H9 (cell line): ENCODE results near the gene KDM2B. TPM values are rescaled to one million over a fixed set of nuclear protein-coding genes. Genes with fewer than 3 reads are reported as not detected.
"Not testable (repeated sequence)": the region's sequence is repeated elsewhere in the genome, so short reads cannot be mapped to it uniquely, and the experiment has no call there.

ENCODE experiments used
- DNase-seq: peaks from one replicate; pipeline ENCODE4 v3.0.0-alpha.2; 2017
- H2AFZ ChIP-seq: one replicate; pipeline ENCODE4 v1.6.1; 2013; ENCODE audit warnings: mild to moderate bottlenecking, low read length, control low read depth, moderate library complexity
- H2AK5ac ChIP-seq: 2 replicates; pipeline ENCODE4 v1.6.1; 2013; ENCODE audit warnings: low read length, control low read depth, mixed read lengths; ENCODE audit not compliant: insufficient read length
- H2BK120ac ChIP-seq: one replicate; pipeline ENCODE4 v1.6.1; 2013; ENCODE audit warnings: low read depth, mild to moderate bottlenecking, low read length, control low read depth, inconsistent platforms; ENCODE audit not compliant: poor library complexity, severe bottlenecking
- H2BK12ac ChIP-seq: 2 replicates; pipeline ENCODE4 v1.6.1; 2013; ENCODE audit warnings: low read length, control low read depth, mixed read lengths, low read depth; ENCODE audit not compliant: insufficient read length
- H2BK15ac ChIP-seq: 2 replicates; pipeline ENCODE4 v1.6.1; 2013; ENCODE audit warnings: low read depth, low read length, control low read depth
- H2BK20ac ChIP-seq: one replicate; pipeline ENCODE4 v1.6.1; 2013; ENCODE audit warnings: low read depth, mild to moderate bottlenecking, low read length, control low read depth, inconsistent platforms; ENCODE audit not compliant: poor library complexity, severe bottlenecking
- H2BK5ac ChIP-seq: 2 replicates; pipeline ENCODE4 v1.6.1; 2013; ENCODE audit warnings: low read length, control low read depth, mixed read lengths; ENCODE audit not compliant: insufficient read length
- H3K14ac ChIP-seq: 2 replicates; pipeline ENCODE4 v1.6.1; 2013; ENCODE audit warnings: low read length, control low read depth; ENCODE audit not compliant: insufficient read depth
- H3K18ac ChIP-seq: 2 replicates; pipeline ENCODE4 v1.6.1; 2013; ENCODE audit warnings: low read depth, mild to moderate bottlenecking, mixed read lengths, low read length, control low read depth; ENCODE audit not compliant: insufficient read length
- H3K23ac ChIP-seq: 2 replicates; pipeline ENCODE4 v1.6.1; 2013; ENCODE audit warnings: low read length, control low read depth, mixed read lengths, low read depth; ENCODE audit not compliant: insufficient read length
- H3K23me2 ChIP-seq: 2 replicates; pipeline ENCODE4 v1.6.1; 2013; ENCODE audit warnings: low read depth, mild to moderate bottlenecking, mixed read lengths, low read length, control low read depth; ENCODE audit not compliant: insufficient read length, poor library complexity, severe bottlenecking
- H3K27ac ChIP-seq: 2 replicates; pipeline ENCODE4 v1.5.1; 2013; ENCODE audit warnings: low read length, control low read depth, mixed read lengths, low read depth; ENCODE audit not compliant: insufficient read length
- H3K27me3 ChIP-seq: 2 replicates; pipeline ENCODE4 v1.6.1; 2013; ENCODE audit warnings: low read length, control low read depth, inconsistent platforms; ENCODE audit not compliant: insufficient read depth
- H3K4ac ChIP-seq: 2 replicates; pipeline ENCODE4 v1.6.1; 2013; ENCODE audit warnings: low read depth, mild to moderate bottlenecking, control low read depth, inconsistent platforms, low read length, moderate library complexity
- H3K4me1 ChIP-seq: 2 replicates; pipeline ENCODE4 v1.6.1; 2013; ENCODE audit warnings: low read length, control low read depth, inconsistent platforms; ENCODE audit not compliant: insufficient read depth
- H3K4me2 ChIP-seq: 2 replicates; pipeline ENCODE4 v1.6.1; 2013; ENCODE audit warnings: low read length, control low read depth, mixed read lengths; ENCODE audit not compliant: insufficient read length, insufficient read depth
- H3K56ac ChIP-seq: 2 replicates; pipeline ENCODE4 v1.6.1; 2013; ENCODE audit warnings: low read depth, mild to moderate bottlenecking, mixed read lengths, low read length, control low read depth; ENCODE audit not compliant: insufficient read length
- H3K79me1 ChIP-seq: 2 replicates; pipeline ENCODE4 v1.6.1; 2013; ENCODE audit warnings: low read depth, mild to moderate bottlenecking, moderate library complexity, low read length, control low read depth, inconsistent platforms; ENCODE audit not compliant: insufficient read depth, poor library complexity, severe bottlenecking
- H3K79me2 ChIP-seq: 2 replicates; pipeline ENCODE4 v1.6.1; 2013; ENCODE audit warnings: low read length, control low read depth, inconsistent platforms; ENCODE audit not compliant: insufficient read depth
- H3K9ac ChIP-seq: 2 replicates; pipeline ENCODE4 v1.6.1; 2013; ENCODE audit warnings: low read length, control low read depth, mixed read lengths; ENCODE audit not compliant: insufficient read length; ENCODE audit errors: extremely low read depth
- H3K9me3 ChIP-seq: one replicate; pipeline ENCODE4 v1.6.1; 2013; ENCODE audit warnings: low read depth, low read length, inconsistent platforms; ENCODE audit not compliant: control insufficient read depth
- H3T11ph ChIP-seq: one replicate; pipeline ENCODE4 v1.6.1; 2013; ENCODE audit warnings: mild to moderate bottlenecking, low read length, control low read depth, inconsistent platforms
- H4K20me1 ChIP-seq: one replicate; pipeline ENCODE4 v1.6.1; 2013; ENCODE audit not compliant: control insufficient read depth, insufficient read length, insufficient read depth
- H4K5ac ChIP-seq: 2 replicates; pipeline ENCODE4 v1.6.1; 2013; ENCODE audit warnings: low read depth, mild to moderate bottlenecking, mixed read lengths, low read length, control low read depth; ENCODE audit not compliant: insufficient read length
- H4K8ac ChIP-seq: replicated peaks from 2 replicates; pipeline ENCODE4 v1.6.1; 2013; ENCODE audit warnings: low read length, control low read depth, mixed read lengths, low read depth; ENCODE audit not compliant: insufficient read length
- H4K91ac ChIP-seq: 2 replicates; pipeline ENCODE4 v1.6.1; 2013; ENCODE audit warnings: low read depth, mild to moderate bottlenecking, moderate library complexity, mixed read lengths, low read length, control low read depth; ENCODE audit not compliant: insufficient read length
- H3K27ac Mint-ChIP-seq, 3 experiments: 2 replicates in 2 of 3; 3 replicates in 1 of 3; pipeline ENCODE4 v1.8.0; 2020 to 2021; ENCODE audit warnings: mixed read lengths in 3 of 3, mild to moderate bottlenecking in 1 of 3, moderate library complexity in 1 of 3
- H3K27me3 Mint-ChIP-seq: 2 replicates; pipeline ENCODE4 v1.8.0; 2021; ENCODE audit warnings: low read depth, mild to moderate bottlenecking, moderate library complexity, mixed read lengths
- H3K36me3 Mint-ChIP-seq, 3 experiments: 2 replicates in 2 of 3; 3 replicates in 1 of 3; pipeline ENCODE4 v1.8.0; 2020 to 2021; ENCODE audit warnings: low read depth in 3 of 3, mixed read lengths in 3 of 3; ENCODE audit not compliant: insufficient read depth in 1 of 3
- H3K4me1 Mint-ChIP-seq, 2 experiments: 2 replicates each; pipeline ENCODE4 v1.8.0; 2020; ENCODE audit warnings: mixed read lengths in 2 of 2
- H3K4me3 Mint-ChIP-seq, 2 experiments: 2 replicates in 1 of 2; 3 replicates in 1 of 2; pipeline ENCODE4 v1.8.0; 2020 to 2021; ENCODE audit warnings: mild to moderate bottlenecking in 2 of 2, mixed read lengths in 2 of 2, moderate library complexity in 1 of 2
- H3K9me3 Mint-ChIP-seq, 2 experiments: 2 replicates in 1 of 2; 3 replicates in 1 of 2; pipeline ENCODE4 v1.8.0; 2020; ENCODE audit warnings: mild to moderate bottlenecking in 2 of 2, mixed read lengths in 2 of 2, moderate library complexity in 1 of 2
- WGBS: extraction: QIAGEN DNeasy Blood & Tissue Kit; methylation state at CpG from one replicate; pipeline ENCODE4 v1.1.7; 2013; ENCODE audit warnings: missing lambda C conversion rate, low lambda C conversion rate, mixed read lengths; ENCODE audit not compliant: insufficient read length; ENCODE audit errors: extremely low coverage; 5-methylcytosine and 5-hydroxymethylcytosine counted together
- total RNA-seq: library from RNA; stranded (reverse); gene quantifications from 2 replicates; pipeline ENCODE4 v1.2.1, GENCODE V29; 2021
- TF ChIP-seq, protein P1 (sequence below): fragments of 200-600 bp; sonication (generic); conservative IDR thresholded peaks from 3 replicates; pipeline ENCODE4 v1.8.0; 2021; ENCODE audit warnings: antibody characterized with exemption, mild to moderate bottlenecking

Gene KDM2B
- total RNA-seq, 1 experiment from 2014 or later = 143 TPM

DNA sequence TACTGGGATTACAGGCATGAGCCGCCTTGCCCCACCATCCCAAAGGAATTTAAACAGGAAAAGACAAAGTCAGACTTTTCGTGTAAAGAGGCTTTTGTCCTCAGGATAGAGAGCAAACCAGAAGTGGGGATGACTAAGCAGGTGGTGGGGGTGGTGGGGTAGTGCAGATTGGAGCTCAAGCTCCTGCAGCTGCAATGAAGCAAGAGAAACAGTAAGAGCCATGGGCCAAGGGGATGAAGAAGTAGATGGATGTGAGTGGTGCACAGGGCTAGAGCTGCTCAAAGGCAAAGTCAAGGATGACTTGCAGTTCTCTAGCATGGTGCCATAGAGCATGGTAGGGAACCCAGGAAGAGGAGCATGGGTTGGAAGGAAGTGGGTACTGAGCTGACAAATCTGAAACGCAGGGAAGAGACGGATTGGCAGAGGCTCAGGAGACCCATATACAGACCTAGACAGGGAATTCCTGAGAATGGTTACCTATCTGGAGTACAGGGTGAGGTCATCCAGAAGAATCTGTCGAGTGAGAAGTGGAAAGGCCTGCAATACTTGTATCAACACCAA, 192.3 kb downstream of the KDM2B start:
- no peak overlapping the region for H3K18ac ChIP-seq
- H2BK12ac ChIP-seq = no peak overlapping the region
- no peak overlapping the region for H2BK5ac ChIP-seq
- H2BK20ac ChIP-seq = no peak overlapping the region
- Mint-ChIP-seq H3K27me3 (peaks cover 2% of the 10 kb centered on the region; the same call in 1 of the 2 replicates), H3K4me3 (no peak overlapping the region), H3K4me1 (peaks cover 4% of the 10 kb centered on the region in 2 experiments; a peak in 1 of 4 replicates), H3K36me3 (no peaks in the 10 kb centered on the region), H3K27ac (no peak overlapping the region), H3K9me3 (no peaks in the 10 kb centered on the region)
- H4K20me1 ChIP-seq = no peaks in the 10 kb centered on the region
- TF ChIP-seq, protein P1, sequence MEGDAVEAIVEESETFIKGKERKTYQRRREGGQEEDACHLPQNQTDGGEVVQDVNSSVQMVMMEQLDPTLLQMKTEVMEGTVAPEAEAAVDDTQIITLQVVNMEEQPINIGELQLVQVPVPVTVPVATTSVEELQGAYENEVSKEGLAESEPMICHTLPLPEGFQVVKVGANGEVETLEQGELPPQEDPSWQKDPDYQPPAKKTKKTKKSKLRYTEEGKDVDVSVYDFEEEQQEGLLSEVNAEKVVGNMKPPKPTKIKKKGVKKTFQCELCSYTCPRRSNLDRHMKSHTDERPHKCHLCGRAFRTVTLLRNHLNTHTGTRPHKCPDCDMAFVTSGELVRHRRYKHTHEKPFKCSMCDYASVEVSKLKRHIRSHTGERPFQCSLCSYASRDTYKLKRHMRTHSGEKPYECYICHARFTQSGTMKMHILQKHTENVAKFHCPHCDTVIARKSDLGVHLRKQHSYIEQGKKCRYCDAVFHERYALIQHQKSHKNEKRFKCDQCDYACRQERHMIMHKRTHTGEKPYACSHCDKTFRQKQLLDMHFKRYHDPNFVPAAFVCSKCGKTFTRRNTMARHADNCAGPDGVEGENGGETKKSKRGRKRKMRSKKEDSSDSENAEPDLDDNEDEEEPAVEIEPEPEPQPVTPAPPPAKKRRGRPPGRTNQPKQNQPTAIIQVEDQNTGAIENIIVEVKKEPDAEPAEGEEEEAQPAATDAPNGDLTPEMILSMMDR = no peak
- no peak overlapping the region for H3K23ac ChIP-seq
- no peak overlapping the region for H4K8ac ChIP-seq
- H2AK5ac ChIP-seq = no peak overlapping the region
- H2BK120ac ChIP-seq = no peak overlapping the region
- no peak overlapping the region for H3K4ac ChIP-seq
- H3K79me1 ChIP-seq = no peaks in the 10 kb centered on the region
- H3K4me2 ChIP-seq = no peak overlapping the region
- H4K5ac ChIP-seq = no peak overlapping the region
- no peak overlapping the region for H2AFZ ChIP-seq
- H3T11ph ChIP-seq = no peak overlapping the region
- H3K27me3 ChIP-seq = no peaks in the 10 kb centered on the region
- 0 out of 2 replicates have a peak, but pooled peaks cover 2% of the 10 kb centered on the region for H3K79me2 ChIP-seq
- no CpG with 5 or more reads among the region's 5 CpGs for WGBS
- no peak overlapping the region for H3K56ac ChIP-seq
- peaks cover 4% of the 10 kb centered on the region; the same call in 1 of the 2 replicates for H3K4me1 ChIP-seq
- no peak overlapping the region for H2BK15ac ChIP-seq
- DNase-seq = no peak
- H3K9me3 ChIP-seq = no peaks in the 10 kb centered on the region
- H3K14ac ChIP-seq = no peak overlapping the region
- H4K91ac ChIP-seq = no peak overlapping the region
- H3K23me2 ChIP-seq = no peaks in the 10 kb centered on the region
- H3K27ac ChIP-seq = no peak overlapping the region
- H3K9ac ChIP-seq = no peak overlapping the region

DNA sequence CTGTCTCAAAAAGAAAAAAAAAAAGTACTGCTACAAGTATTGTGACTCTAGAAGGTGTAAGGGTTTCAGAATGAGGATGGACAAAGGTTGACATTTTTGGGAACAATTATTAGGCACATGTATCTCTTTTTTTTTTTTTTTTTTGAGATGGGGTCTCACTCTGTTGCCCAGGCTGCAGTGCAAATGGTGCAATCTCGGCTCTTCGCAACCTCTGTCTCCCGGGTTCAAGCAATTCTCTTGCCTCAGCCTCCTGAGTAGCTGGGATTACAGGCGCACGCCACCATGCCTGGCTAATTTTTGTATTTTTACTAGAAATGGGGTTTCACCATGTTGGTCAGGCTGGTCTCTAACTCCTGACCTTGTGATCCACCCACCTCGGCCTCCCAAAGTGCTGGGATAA, 195.9 kb downstream of the KDM2B start:
- H2BK15ac ChIP-seq, H3T11ph ChIP-seq, H3K14ac ChIP-seq, H4K91ac ChIP-seq, H3K4me1 Mint-ChIP-seq, H3K27me3 ChIP-seq, DNase-seq, H2AFZ ChIP-seq, H3K18ac ChIP-seq, H2BK12ac ChIP-seq, H2BK120ac ChIP-seq, H3K27ac Mint-ChIP-seq, H3K36me3 Mint-ChIP-seq, H3K79me1 ChIP-seq, H4K5ac ChIP-seq, H3K79me2 ChIP-seq, H3K4me3 Mint-ChIP-seq, H3K27me3 Mint-ChIP-seq, H2BK20ac ChIP-seq, H3K56ac ChIP-seq, H3K4me2 ChIP-seq, H3K27ac ChIP-seq, H3K23me2 ChIP-seq, H2AK5ac ChIP-seq, H3K4me1 ChIP-seq, H3K9me3 Mint-ChIP-seq, H3K9ac ChIP-seq, H3K9me3 ChIP-seq, H4K20me1 ChIP-seq, H4K8ac ChIP-seq, H2BK5ac ChIP-seq, H3K23ac ChIP-seq, H3K4ac ChIP-seq: not testable (repeated sequence)
- WGBS = no CpG with 5 or more reads among the region's 6 CpGs
